ENCODE data around the gene NCR1.

- TF ChIP-seq CTCF (IDR thresholded peaks at IDR 0.05) (no peak), POLR2AphosphoS5 (IDR thresholded peaks at IDR 0.05) (no peak)
Observed at GRCh38 chr19:54883228-54883627, 22.7 kb upstream of the NCR1 start.
